Left kidney (tissue), 2 donors: Measurements from ENCODE around the gene BABAM2. TPM values are rescaled to one million over a fixed set of nuclear protein-coding genes. Genes with fewer than 3 reads are reported as not detected.
"Not testable (repeated sequence)": the region's sequence is repeated elsewhere in the genome, so short reads cannot be mapped to it uniquely, and the experiment has no call there.

Experiments
- DNase-seq: peaks from one replicate; pipeline ENCODE4 v3.0.0-alpha.2; 2013
- polyA plus RNA-seq: library from polyadenylated mRNA; unstranded; fragments of 120-200 nt; gene quantifications from one replicate; pipeline ENCODE4 v1.2.1, GENCODE V29; 2013; ENCODE audit not compliant: insufficient read length

The BABAM2 gene
- polyA plus RNA-seq, 1 donor, result 55.7 TPM

- no peak for DNase-seq
Observed at GRCh38 chr2:27942612-27943547, 52.4 kb downstream of the BABAM2 start.

- DNase-seq, result no peak
Observed at GRCh38 chr2:27946530-27947060, 56.1 kb downstream of the BABAM2 start.

- DNase-seq, result no peak
Observed at GRCh38 chr2:27952070-27952469, 61.5 kb downstream of the BABAM2 start.

- no peak for DNase-seq
Observed at GRCh38 chr2:27953077-27953476, 62.5 kb downstream of the BABAM2 start.

GRCh38 chr2:27954221-27954673 lies 63.7 kb downstream of the BABAM2 start:
- DNase-seq, result no peak

GRCh38 chr2:27954771-27955383 lies 64.3 kb downstream of the BABAM2 start:
- peak; percentile 27 for DNase-seq

GRCh38 chr2:27955384-27956161 lies 65.0 kb downstream of the BABAM2 start:
- no peak for DNase-seq

- no peak for DNase-seq
Observed at GRCh38 chr2:27956888-27957287, 66.4 kb downstream of the BABAM2 start.

- no peak for DNase-seq
Observed at GRCh38 chr2:27958711-27959378, 68.3 kb downstream of the BABAM2 start.

GRCh38 chr2:27959496-27959895 lies 69.0 kb downstream of the BABAM2 start:
- DNase-seq, result no peak

GRCh38 chr2:27960237-27960912 lies 69.8 kb downstream of the BABAM2 start:
- no peak for DNase-seq

- no peak for DNase-seq
Observed at GRCh38 chr2:27962006-27962405, 71.5 kb downstream of the BABAM2 start.

GRCh38 chr2:27963472-27963871 lies 72.9 kb downstream of the BABAM2 start:
- DNase-seq, result no peak

- no peak for DNase-seq
Observed at GRCh38 chr2:27964067-27964466, 73.5 kb downstream of the BABAM2 start.

GRCh38 chr2:27965841-27966240 lies 75.3 kb downstream of the BABAM2 start:
- no peak for DNase-seq

GRCh38 chr2:27966466-27966865 lies 75.9 kb downstream of the BABAM2 start:
- DNase-seq, result no peak

GRCh38 chr2:27967076-27967475 lies 76.5 kb downstream of the BABAM2 start:
- DNase-seq, result no peak

- DNase-seq, result not testable (repeated sequence)
Observed at GRCh38 chr2:27968045-27968444, 77.5 kb downstream of the BABAM2 start.

GRCh38 chr2:27968957-27969356 lies 78.4 kb downstream of the BABAM2 start:
- DNase-seq, result not testable (repeated sequence)

GRCh38 chr2:27972311-27972710 lies 81.8 kb downstream of the BABAM2 start:
- DNase-seq, result no peak

GRCh38 chr2:27973592-27973991 lies 83.1 kb downstream of the BABAM2 start:
- no peak for DNase-seq
